ENCODE measurements around the gene CCDC88A. TPM values are rescaled to one million over a fixed set of nuclear protein-coding genes. Genes with fewer than 3 reads are reported as not detected.

CCDC88A gene
- total RNA-seq, 1 donor from 2014 or later, result 66.7 TPM

- Histone ChIP-seq H3K79me2 (ENCODE audit: insufficient read depth, low read length) (no peaks in the 10 kb centered on the region), H3K27me3 (ENCODE audit: insufficient read depth, low read length) (no peaks in the 10 kb centered on the region), H3K4me1 (ENCODE audit: insufficient read depth, low read length) (no peaks in the 10 kb centered on the region), H3K9ac (ENCODE audit: low read length) (no peak overlapping the region), H3K4me3 (ENCODE audit: insufficient read depth, low read depth, low read length) (no peak overlapping the region), H4K20me1 (ENCODE audit: insufficient read depth, low read length) (no peaks in the 10 kb centered on the region), H3K36me3 (ENCODE audit: insufficient read depth, low read length) (peaks cover 20% of the 10 kb centered on the region), H3K9me3 (ENCODE audit: insufficient read depth, low read depth, low read length) (no peaks in the 10 kb centered on the region), H3K4me2 (ENCODE audit: low read length) (no peak overlapping the region), H2AFZ (ENCODE audit: low read depth, low read length) (no peak overlapping the region), H3K27ac (ENCODE audit: low read depth, low read length) (no peak overlapping the region)
- Mint-ChIP-seq H3K27me3 (ENCODE audit: low read depth, unreplicated experiment) (no peaks in the 10 kb centered on the region), H3K27ac (ENCODE audit: unreplicated experiment) (no peak overlapping the region), H3K36me3 (ENCODE audit: low read depth, unreplicated experiment) (peaks cover 2% of the 10 kb centered on the region), H3K4me1 (ENCODE audit: low read depth, unreplicated experiment) (peaks cover 3% of the 10 kb centered on the region), H3K4me3 (ENCODE audit: unreplicated experiment) (no peak overlapping the region), H3K9me3 (ENCODE audit: unreplicated experiment) (no peaks in the 10 kb centered on the region)
- TF ChIP-seq EZH2 (IDR thresholded peaks at IDR 0.05; ENCODE audit: insufficient read depth, low read length) (no peak), CTCF (IDR thresholded peaks at IDR 0.05; ENCODE audit: insufficient read depth, low read depth, low read length) (no peak)
- FAIRE-seq (no peak), DNase-seq (ENCODE audit: low read depth) (no peak)
Observed at GRCh38 chr2:55334728-55335127, 84.9 kb downstream of the CCDC88A start.

GRCh38 chr2:55330541-55331297 is 88.9 kb downstream of the CCDC88A start:
- H3K9me3 ChIP-seq (ENCODE audit: insufficient read depth, low read depth, low read length), result no peaks in the 10 kb centered on the region
- no peaks in the 10 kb centered on the region for H4K20me1 ChIP-seq (ENCODE audit: insufficient read depth, low read length)
- no peak overlapping the region for H3K4me2 ChIP-seq (ENCODE audit: low read length)
- TF ChIP-seq CTCF (IDR thresholded peaks at IDR 0.05; ENCODE audit: insufficient read depth, low read depth, low read length) (no peak), EZH2 (IDR thresholded peaks at IDR 0.05; ENCODE audit: insufficient read depth, low read length) (no peak)
- Mint-ChIP-seq H3K27ac (ENCODE audit: unreplicated experiment) (no peak overlapping the region), H3K4me1 (ENCODE audit: low read depth, unreplicated experiment) (peaks cover 3% of the 10 kb centered on the region), H3K4me3 (ENCODE audit: unreplicated experiment) (no peak overlapping the region), H3K36me3 (ENCODE audit: low read depth, unreplicated experiment) (peaks cover 2% of the 10 kb centered on the region), H3K27me3 (ENCODE audit: low read depth, unreplicated experiment) (no peaks in the 10 kb centered on the region), H3K9me3 (ENCODE audit: unreplicated experiment) (no peaks in the 10 kb centered on the region)
- no peak for FAIRE-seq
- no peaks in the 10 kb centered on the region for H3K4me1 ChIP-seq (ENCODE audit: insufficient read depth, low read length)
- no peak overlapping the region for H2AFZ ChIP-seq (ENCODE audit: low read depth, low read length)
- no peaks in the 10 kb centered on the region for H3K79me2 ChIP-seq (ENCODE audit: insufficient read depth, low read length)
- no peak overlapping the region for H3K9ac ChIP-seq (ENCODE audit: low read length)
- no peak for DNase-seq (ENCODE audit: low read depth)
- no peak overlapping the region for H3K27ac ChIP-seq (ENCODE audit: low read depth, low read length)
- H3K36me3 ChIP-seq (ENCODE audit: insufficient read depth, low read length), result peaks cover 20% of the 10 kb centered on the region
- no peaks in the 10 kb centered on the region for H3K27me3 ChIP-seq (ENCODE audit: insufficient read depth, low read length)
- H3K4me3 ChIP-seq (ENCODE audit: insufficient read depth, low read depth, low read length), result no peak overlapping the region

Measured in astrocyte (in vitro differentiated cells and primary cell).